Psoas muscle (tissue), 8 donors: ENCODE measurements around the gene MYO1F. TPM values are rescaled to one million over a fixed set of nuclear protein-coding genes. Genes with fewer than 3 reads are reported as not detected.

Experiments
- ATAC-seq, 4 donors: fragments of 200-7000 bp; cut with Tn5 transposase; one replicate each; pipeline ENCODE4 v1.9.1; 2020; ENCODE audit warnings: moderate library complexity in 3 of 4, mild to moderate bottlenecking in 2 of 4
- DNase-seq, 2 donors: peaks; one replicate each; pipeline ENCODE4 v3.0.0-alpha.2; 2020
- H3K27ac ChIP-seq: fragments of 200-600 bp; one replicate; pipeline ENCODE4 v1.8.0; 2022
- H3K27me3 ChIP-seq, 3 donors: fragments of 200-600 bp in 1 of 3; one replicate each; pipeline versions ENCODE4 v1.6.1 to v1.8.0; 2013 to 2022; ENCODE audit warnings: low read length in 2 of 3, mild to moderate bottlenecking in 2 of 3, moderate library complexity in 1 of 3; ENCODE audit not compliant: insufficient read depth in 3 of 3
- H3K36me3 ChIP-seq, 2 donors: fragments of 200-600 bp in 1 of 2; one replicate each; pipeline versions ENCODE4 v1.6.1 to v1.8.0; 2013 to 2022; ENCODE audit warnings: low read depth in 1 of 2, mild to moderate bottlenecking in 1 of 2, moderate library complexity in 1 of 2; ENCODE audit not compliant: insufficient read depth in 1 of 2
- H3K4me1 ChIP-seq: fragments of 200-600 bp; one replicate; pipeline ENCODE4 v1.8.0; 2022
- H3K4me3 ChIP-seq: fragments of 200-600 bp; one replicate; pipeline ENCODE4 v1.8.0; 2022; ENCODE audit warnings: mild to moderate bottlenecking
- H3K9me3 ChIP-seq: fragments of 200-600 bp; one replicate; pipeline ENCODE4 v1.8.0; 2022
- WGBS, 3 donors: extraction: QIAGEN DNeasy Blood & Tissue Kit; methylation state at CpG; one replicate each; pipeline versions ENCODE4 v1.1.6 to v1.1.7; 2013; 5-methylcytosine and 5-hydroxymethylcytosine counted together
- intact Hi-C, 2 donors: fragments of 100-400 bp; cut with DNase I; formaldehyde crosslinking; loops; one replicate each; pipeline versions ENCODE4 v1.11.0 to v1.14.2; 2022
- polyA plus RNA-seq, 3 donors: library from polyadenylated mRNA; stranded (reverse); fragments of 200-250 nt; gene quantifications; one replicate each; pipeline ENCODE4 v1.2.3, GENCODE V29; 2013
- total RNA-seq, 4 donors: library from RNA; stranded (reverse); fragmentation: NEBNext Ultra II Directional in 2 of 4; extraction: Animal tissue kit (Norgen Biotek cat#: 25700) in 2 of 4; gene quantifications; one replicate each; pipeline versions ENCODE4 v1.2.1 to v1.2.4, GENCODE V29; 2021 to 2023
- TF ChIP-seq, protein P1 (sequence below): fragments of 200-600 bp; IDR thresholded peaks from one replicate; pipeline ENCODE4 v1.8.0; 2022; ENCODE audit warnings: antibody characterized with exemption
- donor health status: healthy with polysubstance abuse.
- donor health status: DM: no; HTN: no; CAD: no; lungs with moderate emphysema.
- donor health status: Bipolar disorder and iron deficiency.
- donor health status: healthy.
- donor health status: DM: yes; HTN: yes; CAD: no.
- donor health status: DM: no; HTN: no; CAD: no.
- donor health status: DM: no; HTN: no; CAD: no.
- donor health status: DM: yes; HTN: yes; CAD: no.

The MYO1F gene
- total and polyA plus RNA-seq, 7 donors: 1.00 to 6.3 (median 3.5) TPM

DNA sequence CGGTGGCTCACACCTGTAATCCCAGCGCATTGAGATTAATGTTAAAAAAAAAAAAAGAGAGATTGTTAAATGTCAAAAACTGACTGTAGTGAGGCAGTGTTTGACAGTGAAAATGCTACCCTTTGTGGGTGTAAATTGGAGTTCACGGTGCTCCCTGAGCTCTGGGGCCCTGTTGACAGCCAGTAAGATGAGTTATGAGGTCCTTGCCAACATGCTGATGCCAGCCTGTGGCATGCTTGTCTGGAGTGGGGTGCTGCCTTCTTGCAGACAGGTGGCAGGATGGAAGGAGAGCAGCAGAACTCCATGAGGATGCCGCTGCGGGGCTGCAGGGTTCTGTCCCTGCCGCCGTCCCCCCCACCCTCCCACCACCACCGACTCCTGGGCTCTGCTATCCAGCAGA lies 100.7 kb downstream of the MYO1F start:
- Histone ChIP-seq H3K27ac (no peak overlapping the region), H3K27me3 (no peaks in the 10 kb centered on the region), H3K4me1 (peaks cover 17% of the 10 kb centered on the region), H3K36me3 (peaks cover 11 to 89% of the 10 kb centered on the region in 2 donors), H3K9me3 (no peaks in the 10 kb centered on the region), H3K4me3 (no peak overlapping the region)
- intact Hi-C loops: no loop called here
- TF ChIP-seq, protein P1, sequence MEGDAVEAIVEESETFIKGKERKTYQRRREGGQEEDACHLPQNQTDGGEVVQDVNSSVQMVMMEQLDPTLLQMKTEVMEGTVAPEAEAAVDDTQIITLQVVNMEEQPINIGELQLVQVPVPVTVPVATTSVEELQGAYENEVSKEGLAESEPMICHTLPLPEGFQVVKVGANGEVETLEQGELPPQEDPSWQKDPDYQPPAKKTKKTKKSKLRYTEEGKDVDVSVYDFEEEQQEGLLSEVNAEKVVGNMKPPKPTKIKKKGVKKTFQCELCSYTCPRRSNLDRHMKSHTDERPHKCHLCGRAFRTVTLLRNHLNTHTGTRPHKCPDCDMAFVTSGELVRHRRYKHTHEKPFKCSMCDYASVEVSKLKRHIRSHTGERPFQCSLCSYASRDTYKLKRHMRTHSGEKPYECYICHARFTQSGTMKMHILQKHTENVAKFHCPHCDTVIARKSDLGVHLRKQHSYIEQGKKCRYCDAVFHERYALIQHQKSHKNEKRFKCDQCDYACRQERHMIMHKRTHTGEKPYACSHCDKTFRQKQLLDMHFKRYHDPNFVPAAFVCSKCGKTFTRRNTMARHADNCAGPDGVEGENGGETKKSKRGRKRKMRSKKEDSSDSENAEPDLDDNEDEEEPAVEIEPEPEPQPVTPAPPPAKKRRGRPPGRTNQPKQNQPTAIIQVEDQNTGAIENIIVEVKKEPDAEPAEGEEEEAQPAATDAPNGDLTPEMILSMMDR: no peak
- DNase-seq (no peak), ATAC-seq (peak; percentile 57 to 69 (median 62))
- 53 to 65% (median 55%) methylated on average over 8 of the region's 8 CpGs for WGBS, 3 donors

DNA sequence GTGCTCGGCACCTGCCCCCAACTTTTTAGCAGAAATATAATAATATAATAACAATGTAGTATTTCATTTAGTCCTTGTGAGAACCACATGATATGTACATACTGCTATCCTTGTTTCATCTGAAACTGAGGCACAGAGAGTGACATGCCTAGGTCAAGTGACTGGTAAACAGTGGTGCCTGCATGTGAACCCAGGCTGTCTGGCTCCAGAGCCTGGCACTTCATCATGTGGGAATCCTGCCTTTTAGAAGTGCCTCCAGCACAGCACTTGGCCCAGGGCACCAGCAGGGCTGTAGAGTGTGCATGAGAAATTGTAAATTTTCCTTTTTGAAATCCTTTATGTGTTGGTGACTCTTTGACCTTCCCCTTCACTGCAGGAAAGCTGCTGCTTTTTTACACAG lies 102.2 kb downstream of the MYO1F start:
- 62 to 89% (median 68%) methylated on average over 1 of the region's 1 CpG for WGBS, 3 donors
- intact Hi-C loops: no loop called here
- Histone ChIP-seq H3K27me3 (no peaks in the 10 kb centered on the region), H3K36me3 (peaks cover 13 to 92% of the 10 kb centered on the region in 2 donors), H3K9me3 (no peaks in the 10 kb centered on the region), H3K27ac (no peak overlapping the region), H3K4me3 (no peak overlapping the region), H3K4me1 (peaks cover 4% of the 10 kb centered on the region)
- DNase-seq: no peak
- TF ChIP-seq, protein P1: no peak
- no peak for ATAC-seq

DNA sequence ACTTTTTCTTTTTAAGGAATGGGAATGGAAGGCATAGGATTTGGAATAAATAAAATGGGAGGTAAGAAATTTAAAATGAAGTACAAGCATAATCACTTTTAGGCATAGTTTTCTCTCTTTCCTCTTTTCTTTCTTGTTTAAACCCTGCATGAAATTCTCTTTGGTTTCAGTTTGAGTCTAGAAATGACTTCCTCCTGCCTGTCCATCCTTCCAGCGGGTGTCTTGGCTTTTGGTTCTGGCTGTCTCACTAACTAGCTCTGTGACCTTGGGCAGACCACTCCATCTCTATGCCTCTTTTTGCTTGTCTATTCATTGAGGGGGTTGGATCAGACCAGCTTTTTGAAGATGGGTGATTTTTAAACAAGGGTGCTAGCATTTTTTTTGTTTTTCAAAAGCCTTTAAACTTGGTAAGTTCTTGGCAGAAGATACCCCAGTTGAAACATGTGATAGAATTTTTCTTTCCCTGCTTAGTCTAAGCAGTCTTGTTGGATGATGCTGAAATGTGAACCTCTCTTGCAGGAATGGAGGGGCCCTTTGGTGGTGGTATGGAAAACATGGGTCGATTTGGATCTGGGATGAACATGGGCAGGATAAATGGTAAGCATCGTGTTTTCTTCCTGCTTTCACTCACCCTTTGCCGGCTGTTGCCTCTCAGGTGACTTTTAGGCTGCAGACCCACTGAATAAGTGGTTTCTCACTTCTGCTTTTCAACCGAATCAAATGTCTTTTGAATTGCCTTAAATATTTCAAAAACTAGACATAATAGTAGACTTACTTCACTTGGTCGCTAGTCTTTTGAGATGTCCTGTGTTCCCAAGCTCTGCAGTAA lies 103.4 kb downstream of the MYO1F start:
- Histone ChIP-seq H3K36me3 (peaks cover 13 to 99% of the 10 kb centered on the region in 2 donors), H3K4me3 (no peak overlapping the region), H3K27ac (no peak overlapping the region), H3K9me3 (no peaks in the 10 kb centered on the region), H3K4me1 (peaks cover 4% of the 10 kb centered on the region), H3K27me3 (no peaks in the 10 kb centered on the region)
- no peak for DNase-seq
- TF ChIP-seq, protein P1: no peak
- 73 to 82% (median 73%) methylated on average over 6 of the region's 6 CpGs for WGBS, 3 donors
- intact Hi-C loops: no loop called here
- ATAC-seq: no peak

Other genes with a start within 250 kb of the MYO1F start
- 10 to 100 TPM in 2 of 4 donors, 1 to 10 TPM in 2; 7.1 to 14.2 (median 9.7) TPM for gene KANK3, start 234.2 kb downstream of the MYO1F start, total RNA-seq
- 1 to 10 TPM; 5.1 to 9.4 (median 7.7) TPM for gene KANK3, start 234.2 kb downstream of the MYO1F start, polyA plus RNA-seq
- 100 to 1,000 TPM in 1 of 4 donors, 10 to 100 TPM in 3; 10.7 to 118 (median 44.7) TPM for gene ANGPTL4, start 213.3 kb downstream of the MYO1F start, total RNA-seq
- gene ANGPTL4, start 213.3 kb downstream of the MYO1F start, polyA plus RNA-seq: 100 to 1,000 TPM in 1 of 3 donors, 10 to 100 TPM in 2; 17.2 to 235 (median 19.1) TPM
- gene RAB11B, start 187.1 kb downstream of the MYO1F start, total RNA-seq: 100 to 1,000 TPM in 1 of 4 donors, 10 to 100 TPM in 3; 77.1 to 130 (median 82.2) TPM
- gene RAB11B, start 187.1 kb downstream of the MYO1F start, polyA plus RNA-seq: 10 to 100 TPM; 43.9 to 59.9 (median 56.9) TPM
- 10 to 100 TPM; 47.7 to 56.0 (median 52.2) TPM for gene MARCHF2, start 164.1 kb downstream of the MYO1F start, total RNA-seq
- 10 to 100 TPM; 32.8 to 55.6 (median 48.9) TPM for gene MARCHF2, start 164.1 kb downstream of the MYO1F start, polyA plus RNA-seq
- 10 to 100 TPM; 73.2 to 92.2 (median 84.1) TPM for gene HNRNPM, start 132.5 kb downstream of the MYO1F start, total RNA-seq
- 100 to 1,000 TPM in 2 of 3 donors, 10 to 100 TPM in 1; 53.2 to 146 (median 118) TPM for gene HNRNPM, start 132.5 kb downstream of the MYO1F start, polyA plus RNA-seq
- under 1 TPM; 0.22 to 0.65 (median 0.49) TPM for gene PRAM1, start 74.8 kb downstream of the MYO1F start, total RNA-seq
- gene PRAM1, start 74.8 kb downstream of the MYO1F start, polyA plus RNA-seq: under 1 TPM in 2 of 3 donors, not detected in 1; 0.27 to 0.29 TPM
- 10 to 100 TPM; 15.6 to 19.3 (median 17.8) TPM for gene ZNF414, start 63.3 kb downstream of the MYO1F start, total RNA-seq
- gene ZNF414, start 63.3 kb downstream of the MYO1F start, polyA plus RNA-seq: 10 to 100 TPM; 10.4 to 21.6 (median 17.8) TPM
- gene ADAMTS10, start 33.3 kb upstream of the MYO1F start, total RNA-seq: 1 to 10 TPM; 1.9 to 8.2 (median 3.8) TPM
- 1 to 10 TPM; 3.4 to 3.8 (median 3.4) TPM for gene ADAMTS10, start 33.3 kb upstream of the MYO1F start, polyA plus RNA-seq
- gene NFILZ, start 53.2 kb upstream of the MYO1F start, total RNA-seq: not detected
- gene NFILZ, start 53.2 kb upstream of the MYO1F start, polyA plus RNA-seq: not detected
- not detected for gene ACTL9, start 121.4 kb upstream of the MYO1F start, total RNA-seq
- gene ACTL9, start 121.4 kb upstream of the MYO1F start, polyA plus RNA-seq: not detected
- not detected for gene OR2Z1, start 144.2 kb upstream of the MYO1F start, total RNA-seq
- not detected for gene OR2Z1, start 144.2 kb upstream of the MYO1F start, polyA plus RNA-seq